Peyer's patch (tissue), 4 donors: ENCODE results near the gene MUC20. TPM values are rescaled to one million over a fixed set of nuclear protein-coding genes. Genes with fewer than 3 reads are reported as not detected.
"Not testable (repeated sequence)": the region's sequence is repeated elsewhere in the genome, so short reads cannot be mapped to it uniquely, and the experiment has no call there.

Experiments
- DNase-seq, 3 donors: peaks; one replicate each; pipeline ENCODE4 v3.0.0-alpha.2; 2017 to 2019
- H3K27ac ChIP-seq, 4 donors: fragments of 200-600 bp; sonication (generic); one replicate each; pipeline ENCODE4 v1.5.1; 2016 to 2019
- H3K27me3 ChIP-seq, 2 donors: fragments of 200-600 bp; sonication (generic); one replicate each; pipeline ENCODE4 v1.5.1; 2019
- H3K36me3 ChIP-seq, 3 donors: fragments of 200-600 bp; sonication (generic); one replicate each; pipeline ENCODE4 v1.5.1; 2016 to 2019
- H3K4me1 ChIP-seq, 4 donors: fragments of 200-600 bp; sonication (generic); one replicate each; pipeline ENCODE4 v1.5.1; 2016 to 2019
- H3K4me3 ChIP-seq, 4 donors: fragments of 200-600 bp; sonication (generic); 1 replicate in 3 of 4; 2 replicates in 1 of 4; pipeline ENCODE4 v1.5.1; 2016 to 2019; ENCODE audit warnings: mild to moderate bottlenecking in 1 of 4
- H3K9me3 ChIP-seq, 4 donors: fragments of 200-600 bp; sonication (generic); one replicate each; pipeline ENCODE4 v1.5.1; 2016 to 2019; ENCODE audit warnings: mild to moderate bottlenecking in 1 of 4
- POLR2A ChIP-seq, 2 donors: fragments of 450-650 bp; IDR thresholded peaks; one replicate each; pipeline ENCODE4 v1.5.1; 2017; ENCODE audit warnings: antibody characterized with exemption in 2 of 2, mild to moderate bottlenecking in 2 of 2, moderate library complexity in 2 of 2
- total RNA-seq, 4 donors: library from RNA; depleted of rRNA; stranded (reverse); fragments of >200 nt; gene quantifications; one replicate each; pipeline ENCODE4 v1.1.0, GENCODE V29; 2016
- TF ChIP-seq, protein P1 (sequence below), 6 experiments: fragments of 450-650 bp in 4 of 6; fragments of 200-600 bp in 2 of 6; sonication (generic) in 1 of 6; IDR thresholded peaks; one replicate each; pipeline ENCODE4 v1.5.1; 2017 to 2019; ENCODE audit warnings: antibody characterized with exemption in 6 of 6, mild to moderate bottlenecking in 3 of 6, moderate library complexity in 1 of 6

The MUC20 gene
- total RNA-seq, 4 donors from 2014 or later = 57.8 to 120 (median 87.7) TPM

DNA sequence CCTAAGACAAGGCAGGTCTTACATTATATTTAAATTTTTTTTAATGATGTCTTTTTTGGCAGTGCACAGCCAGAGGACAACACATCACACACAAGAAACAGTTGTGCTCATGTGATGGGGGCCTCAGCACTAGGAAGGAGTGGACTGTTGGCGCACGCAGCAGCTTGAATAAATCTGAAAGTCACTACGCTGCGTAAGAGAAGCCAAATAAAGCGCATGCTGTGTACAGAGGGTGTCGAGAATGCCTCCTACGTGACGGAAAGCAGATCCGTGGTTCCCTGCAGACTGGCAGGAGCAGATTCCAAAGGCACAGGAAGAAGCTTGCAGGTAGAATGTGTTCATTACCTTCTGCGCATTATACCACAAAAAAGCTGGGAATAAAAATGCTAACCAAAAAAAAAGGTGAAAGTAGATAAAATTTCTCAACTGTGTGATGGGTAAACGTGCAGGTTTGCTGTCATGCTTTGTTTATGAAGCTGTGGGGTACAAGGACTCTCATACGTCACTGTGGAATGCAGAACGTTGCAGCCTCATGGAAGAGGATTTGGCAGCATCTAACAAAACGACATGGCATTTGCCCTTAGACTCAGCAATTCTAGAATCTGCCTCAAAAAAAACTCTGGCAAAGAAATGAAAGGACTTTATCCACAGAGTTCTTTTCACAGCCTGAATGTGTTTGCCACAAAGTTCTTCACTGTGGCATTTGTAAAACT lies 32.2 kb upstream of the MUC20 start:
- Histone ChIP-seq H3K36me3 (peaks cover 0 to 67% (median 0%) of the 10 kb centered on the region in 3 donors), H3K4me1 (peaks cover 0 to 16% (median 0%) of the 10 kb centered on the region in 4 donors), H3K27ac (peak overlapping the region in 1 of 4 donors; percentile 37)
- not testable (repeated sequence) for H3K9me3 ChIP-seq, H3K4me3 ChIP-seq, H3K27me3 ChIP-seq
- DNase-seq = peak in 1 of 3 donors; percentile 4

DNA sequence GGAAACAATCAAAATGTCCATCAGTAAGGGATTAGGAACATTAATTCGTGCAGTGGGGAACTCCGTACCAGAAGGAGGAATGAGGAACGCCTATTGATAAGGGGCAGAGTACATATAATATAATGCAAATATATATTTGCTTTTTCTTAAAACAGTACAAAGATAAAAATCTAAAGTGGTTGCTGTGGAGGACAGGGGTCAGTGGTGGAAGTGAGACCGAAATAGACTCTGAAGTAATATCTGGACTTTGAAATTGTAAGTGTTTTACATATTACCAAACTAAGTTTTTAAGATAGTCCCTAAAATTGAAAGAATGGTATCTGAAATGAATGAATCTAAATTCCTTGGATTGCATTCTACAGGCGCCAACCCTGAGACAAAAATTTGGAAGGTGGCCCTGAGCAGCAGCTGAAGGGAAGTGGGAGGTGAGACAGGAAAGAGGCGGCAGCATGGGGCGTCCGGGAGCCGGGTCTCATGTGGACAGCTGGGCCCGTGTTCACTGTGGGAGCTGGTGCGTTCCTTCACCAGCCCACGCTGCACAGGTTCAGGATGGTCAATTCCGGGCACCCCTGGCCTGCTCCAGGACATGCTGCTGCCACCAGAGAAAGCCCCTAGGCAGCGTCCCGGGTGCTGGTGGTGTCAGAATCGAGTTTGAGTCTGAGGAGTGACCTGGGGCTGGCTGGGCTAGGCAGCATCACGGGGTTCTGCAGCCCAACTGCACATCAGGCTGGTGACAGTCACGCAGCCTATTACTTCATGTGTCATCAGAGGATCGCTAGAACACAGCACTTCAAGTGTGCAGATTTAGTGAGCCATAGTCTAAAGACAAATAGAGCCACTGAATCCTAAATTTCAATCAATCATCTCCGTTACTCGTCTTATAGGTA lies 31.4 kb upstream of the MUC20 start:
- H3K36me3 ChIP-seq = peaks cover 0 to 67% (median 0%) of the 10 kb centered on the region in 3 donors
- H3K27ac ChIP-seq = peak overlapping the region in 1 of 4 donors; percentile 37
- H3K27me3 ChIP-seq, H3K4me1 ChIP-seq, H3K9me3 ChIP-seq, H3K4me3 ChIP-seq: not testable (repeated sequence)
- peak in 1 of 3 donors; percentile 48 for DNase-seq

DNA sequence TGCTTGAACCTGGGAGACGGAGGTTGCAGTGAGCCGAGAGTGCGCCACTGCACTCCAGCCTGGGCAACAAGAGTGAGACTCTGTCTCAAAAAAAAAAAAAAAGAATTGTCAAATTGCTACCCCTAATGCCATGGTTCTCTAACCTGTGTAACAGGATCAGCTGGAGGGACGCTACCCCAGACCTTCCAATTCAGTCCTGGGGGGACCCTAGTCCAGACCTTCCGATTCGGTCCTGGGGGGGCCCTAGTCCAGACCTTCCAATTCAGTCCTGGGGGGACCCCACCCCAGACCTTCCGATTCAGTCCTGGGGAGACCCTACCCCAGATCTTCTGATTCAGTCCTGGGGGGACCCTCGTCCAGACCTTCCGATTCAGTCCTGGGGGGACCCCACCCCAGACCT lies 29.8 kb upstream of the MUC20 start:
- peaks cover 0 to 66% (median 0%) of the 10 kb centered on the region in 3 donors for H3K36me3 ChIP-seq
- DNase-seq = peak in 1 of 3 donors; percentile 46

DNA sequence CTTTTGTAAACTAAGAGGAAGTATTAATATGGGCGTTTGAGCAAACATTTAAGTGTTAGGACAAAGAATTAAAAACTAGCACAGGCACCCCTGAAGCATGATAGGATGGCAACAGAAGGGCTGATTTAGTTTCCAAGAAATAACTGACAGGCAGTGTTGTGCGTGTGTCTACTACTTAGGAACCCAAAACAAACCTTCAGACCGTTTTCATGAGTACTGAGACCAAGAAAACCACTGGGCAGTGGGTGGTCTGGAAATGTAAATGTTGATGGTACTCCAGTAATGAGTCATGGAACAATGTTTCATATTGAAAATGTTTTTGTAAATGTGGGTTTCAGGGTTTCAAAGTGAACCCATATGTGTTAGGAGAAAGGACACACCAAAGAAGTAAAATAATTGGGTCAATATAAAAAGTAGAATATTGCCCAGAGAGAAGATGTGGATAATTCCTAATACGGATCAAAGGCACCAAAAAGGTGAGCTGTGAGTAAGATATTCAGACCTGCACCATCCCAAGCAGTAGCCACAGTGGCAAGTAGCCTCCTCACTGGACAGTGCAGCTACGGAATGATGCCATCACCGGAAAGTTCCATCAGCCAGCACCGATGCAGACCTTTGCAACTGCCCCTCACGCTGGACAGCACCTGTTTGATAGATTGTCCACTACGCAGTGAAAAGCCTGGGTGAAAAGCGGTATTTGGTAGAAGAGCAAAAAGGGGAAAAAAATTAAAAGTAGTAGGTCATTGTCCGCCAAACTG lies 29.0 kb upstream of the MUC20 start:
- not testable (repeated sequence) for H3K27me3 ChIP-seq, H3K4me3 ChIP-seq, H3K9me3 ChIP-seq, H3K27ac ChIP-seq, H3K4me1 ChIP-seq
- H3K36me3 ChIP-seq = peaks cover 0 to 63% (median 0%) of the 10 kb centered on the region in 3 donors
- DNase-seq = peak in 1 of 3 donors; percentile 45

More for the DNA sequence above, 29.8 kb upstream of the MUC20 start:
- TF ChIP-seq, protein P1, sequence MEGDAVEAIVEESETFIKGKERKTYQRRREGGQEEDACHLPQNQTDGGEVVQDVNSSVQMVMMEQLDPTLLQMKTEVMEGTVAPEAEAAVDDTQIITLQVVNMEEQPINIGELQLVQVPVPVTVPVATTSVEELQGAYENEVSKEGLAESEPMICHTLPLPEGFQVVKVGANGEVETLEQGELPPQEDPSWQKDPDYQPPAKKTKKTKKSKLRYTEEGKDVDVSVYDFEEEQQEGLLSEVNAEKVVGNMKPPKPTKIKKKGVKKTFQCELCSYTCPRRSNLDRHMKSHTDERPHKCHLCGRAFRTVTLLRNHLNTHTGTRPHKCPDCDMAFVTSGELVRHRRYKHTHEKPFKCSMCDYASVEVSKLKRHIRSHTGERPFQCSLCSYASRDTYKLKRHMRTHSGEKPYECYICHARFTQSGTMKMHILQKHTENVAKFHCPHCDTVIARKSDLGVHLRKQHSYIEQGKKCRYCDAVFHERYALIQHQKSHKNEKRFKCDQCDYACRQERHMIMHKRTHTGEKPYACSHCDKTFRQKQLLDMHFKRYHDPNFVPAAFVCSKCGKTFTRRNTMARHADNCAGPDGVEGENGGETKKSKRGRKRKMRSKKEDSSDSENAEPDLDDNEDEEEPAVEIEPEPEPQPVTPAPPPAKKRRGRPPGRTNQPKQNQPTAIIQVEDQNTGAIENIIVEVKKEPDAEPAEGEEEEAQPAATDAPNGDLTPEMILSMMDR (IDR thresholded peaks at IDR 0.05) = no peak
- no peak for TF ChIP-seq POLR2A (IDR thresholded peaks at IDR 0.05)
- Histone ChIP-seq H3K27me3 (no peaks in the 10 kb centered on the region), H3K27ac (no peak overlapping the region), H3K9me3 (no peaks in the 10 kb centered on the region), H3K4me1 (peaks cover 0 to 9% (median 0%) of the 10 kb centered on the region in 4 donors), H3K4me3 (no peak overlapping the region)

DNA sequence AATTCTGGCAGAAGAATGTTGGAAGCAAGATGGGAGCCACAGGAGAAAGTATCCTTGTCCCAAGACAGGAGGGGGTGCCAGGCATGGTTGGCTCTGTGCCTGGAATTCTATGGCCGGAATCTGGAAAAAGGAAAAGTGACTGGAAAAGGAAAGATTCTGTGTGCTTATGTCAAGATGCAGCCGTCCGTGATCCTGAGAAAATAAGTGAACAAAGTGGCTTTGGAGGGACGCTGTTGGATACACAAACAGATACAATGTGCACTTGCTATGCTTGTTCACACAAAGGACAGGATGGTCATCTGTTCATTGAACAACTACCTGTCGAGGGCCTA lies 28.5 kb upstream of the MUC20 start:
- H3K27ac ChIP-seq = no peak overlapping the region
- TF ChIP-seq, protein P1 (IDR thresholded peaks at IDR 0.05) = no peak
- TF ChIP-seq POLR2A (IDR thresholded peaks at IDR 0.05) = no peak
- H3K4me3 ChIP-seq = no peak overlapping the region
- H3K4me1 ChIP-seq = peaks cover 0 to 9% (median 0%) of the 10 kb centered on the region in 4 donors
- no peaks in the 10 kb centered on the region for H3K27me3 ChIP-seq
- H3K9me3 ChIP-seq = no peaks in the 10 kb centered on the region
- DNase-seq = peak in 1 of 3 donors; percentile 34
- peaks cover 0 to 67% (median 0%) of the 10 kb centered on the region in 3 donors for H3K36me3 ChIP-seq

DNA sequence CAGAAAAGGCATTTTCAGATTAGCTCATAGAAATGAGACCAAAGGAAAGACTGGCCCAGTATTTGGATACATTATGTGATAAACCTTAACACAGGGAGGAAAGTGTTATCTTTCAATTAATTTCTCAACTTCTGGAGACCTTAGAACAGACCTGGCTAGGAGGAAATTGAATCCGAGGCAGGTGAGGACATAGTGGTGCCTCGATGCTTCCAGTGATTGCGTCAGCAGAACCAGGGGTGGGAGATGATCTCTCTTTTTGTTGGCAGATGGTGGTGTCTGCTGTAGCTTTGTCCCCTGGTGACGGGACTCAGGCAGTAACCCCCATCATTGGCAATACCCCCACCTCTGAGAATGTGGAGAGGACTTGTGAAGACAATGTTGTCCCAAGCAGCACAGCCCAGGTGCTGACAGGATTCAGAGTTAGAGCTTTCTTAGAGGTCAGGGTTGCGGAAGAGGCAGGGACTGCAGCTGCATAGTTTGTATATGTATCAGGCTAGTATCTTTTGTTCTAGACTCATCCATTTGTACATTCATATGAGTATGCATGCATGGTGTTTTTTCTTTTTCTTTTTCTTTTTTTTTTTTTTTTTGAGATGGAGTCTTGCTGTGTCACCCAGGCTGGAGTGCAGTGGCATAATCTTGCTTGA lies 27.9 kb upstream of the MUC20 start:
- DNase-seq = peak in 1 of 3 donors; percentile 34
- Histone ChIP-seq H3K27ac (no peak overlapping the region), H3K36me3 (peaks cover 0 to 69% (median 0%) of the 10 kb centered on the region in 3 donors)

More for the DNA sequence above, 27.9 kb upstream of the MUC20 start:
- Histone ChIP-seq H3K27me3 (no peaks in the 10 kb centered on the region), H3K4me1 (peaks cover 0 to 4% (median 0%) of the 10 kb centered on the region in 4 donors), H3K4me3 (no peak overlapping the region), H3K9me3 (no peaks in the 10 kb centered on the region)
- no peak for TF ChIP-seq POLR2A (IDR thresholded peaks at IDR 0.05)
- TF ChIP-seq, protein P1 (IDR thresholded peaks at IDR 0.05) = no peak
